ENCODE data around the gene SLC38A10.

DNA sequence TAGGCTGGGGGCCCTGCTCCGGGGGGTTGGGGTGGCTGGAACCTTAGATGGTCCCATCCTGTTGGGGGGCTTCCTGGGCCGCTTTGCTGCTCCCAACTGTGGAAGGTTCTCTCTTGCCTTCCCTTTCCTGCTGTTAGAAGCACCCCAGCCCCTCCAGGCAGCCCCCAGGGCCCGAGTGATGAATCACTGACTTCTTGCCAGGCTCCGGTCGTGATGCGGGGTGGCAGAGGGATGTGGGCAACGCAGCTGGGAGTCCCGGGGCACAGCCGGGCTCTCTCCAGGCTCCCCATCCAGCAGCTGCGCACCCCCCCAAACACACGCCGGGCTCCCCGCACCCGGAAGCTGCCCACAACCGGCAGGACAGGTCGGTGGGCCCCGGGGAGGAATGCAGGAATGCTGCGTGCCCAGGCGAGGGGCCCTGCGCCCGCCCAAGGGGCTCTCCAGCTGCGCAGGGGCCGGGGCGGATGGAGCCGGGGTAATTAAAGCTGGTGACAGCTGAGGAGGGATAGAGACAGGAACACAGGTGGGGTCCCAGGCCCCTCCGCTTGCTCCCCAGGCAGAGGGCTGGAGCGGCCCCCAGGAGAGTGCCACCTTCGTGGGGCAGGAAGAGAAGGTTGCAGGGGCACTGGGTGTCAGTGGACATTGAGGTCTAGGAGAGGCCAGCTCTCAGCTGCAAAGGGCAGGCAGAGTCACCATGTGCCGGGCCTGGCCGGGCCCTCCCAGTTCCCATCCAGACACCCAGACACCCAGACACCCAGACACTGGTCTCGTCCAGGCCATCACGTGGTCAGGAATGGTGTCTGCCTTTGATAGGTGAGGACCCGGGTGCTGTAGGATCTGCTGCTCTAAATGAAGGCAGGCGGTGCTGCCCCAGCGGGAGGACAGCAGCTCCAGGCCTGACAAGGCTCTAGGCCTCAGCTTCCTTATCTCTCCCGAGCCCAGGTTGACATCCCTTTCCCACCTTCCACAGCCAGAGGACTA lies 15.0 kb upstream of the SLC38A10 start:
- no peak for TF ChIP-seq POLR2A (IDR thresholded peaks at IDR 0.05)
- TF ChIP-seq, protein P1, sequence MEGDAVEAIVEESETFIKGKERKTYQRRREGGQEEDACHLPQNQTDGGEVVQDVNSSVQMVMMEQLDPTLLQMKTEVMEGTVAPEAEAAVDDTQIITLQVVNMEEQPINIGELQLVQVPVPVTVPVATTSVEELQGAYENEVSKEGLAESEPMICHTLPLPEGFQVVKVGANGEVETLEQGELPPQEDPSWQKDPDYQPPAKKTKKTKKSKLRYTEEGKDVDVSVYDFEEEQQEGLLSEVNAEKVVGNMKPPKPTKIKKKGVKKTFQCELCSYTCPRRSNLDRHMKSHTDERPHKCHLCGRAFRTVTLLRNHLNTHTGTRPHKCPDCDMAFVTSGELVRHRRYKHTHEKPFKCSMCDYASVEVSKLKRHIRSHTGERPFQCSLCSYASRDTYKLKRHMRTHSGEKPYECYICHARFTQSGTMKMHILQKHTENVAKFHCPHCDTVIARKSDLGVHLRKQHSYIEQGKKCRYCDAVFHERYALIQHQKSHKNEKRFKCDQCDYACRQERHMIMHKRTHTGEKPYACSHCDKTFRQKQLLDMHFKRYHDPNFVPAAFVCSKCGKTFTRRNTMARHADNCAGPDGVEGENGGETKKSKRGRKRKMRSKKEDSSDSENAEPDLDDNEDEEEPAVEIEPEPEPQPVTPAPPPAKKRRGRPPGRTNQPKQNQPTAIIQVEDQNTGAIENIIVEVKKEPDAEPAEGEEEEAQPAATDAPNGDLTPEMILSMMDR (IDR thresholded peaks at IDR 0.05): no peak
